Muscle layer of colon (tissue), 2 donors: ENCODE measurements around the gene POU2F3.

Experiments
- H3K27ac ChIP-seq: one replicate; pipeline ENCODE4 v1.7.0; 2013; ENCODE audit warnings: low read depth, mild to moderate bottlenecking, low read length, moderate library complexity
- H3K27me3 ChIP-seq, 2 donors: one replicate each; pipeline ENCODE4 v1.7.0; 2013; ENCODE audit warnings: low read length in 2 of 2, mild to moderate bottlenecking in 2 of 2; ENCODE audit not compliant: insufficient read depth in 2 of 2, control insufficient read depth in 1 of 2
- H3K36me3 ChIP-seq: one replicate; pipeline ENCODE4 v1.7.0; 2013; ENCODE audit warnings: mild to moderate bottlenecking, low read length; ENCODE audit not compliant: insufficient read depth
- H3K4me1 ChIP-seq: one replicate; pipeline ENCODE4 v1.7.0; 2013; ENCODE audit warnings: mild to moderate bottlenecking, low read length; ENCODE audit not compliant: insufficient read depth
- H3K4me3 ChIP-seq, 2 donors: one replicate each; pipeline ENCODE4 v1.7.0; 2013; ENCODE audit warnings: low read length in 2 of 2, low read depth in 1 of 2, mild to moderate bottlenecking in 1 of 2, moderate library complexity in 1 of 2
- H3K9ac ChIP-seq: one replicate; pipeline ENCODE4 v1.7.0; 2013; ENCODE audit warnings: low read length
- H3K9me3 ChIP-seq: one replicate; pipeline ENCODE4 v1.7.0; 2013; ENCODE audit warnings: mild to moderate bottlenecking, low read length
- donor health status: abdominal sarcoma.
- donor health status: Adenocarcinoma of cecum.

The POU2F3 gene

GRCh38 chr11:120338107-120338933 is 98.4 kb downstream of the POU2F3 start:
- H3K9ac ChIP-seq = peak overlapping the region; percentile 94
- H3K36me3 ChIP-seq = no peaks in the 10 kb centered on the region
- peak overlapping the region; percentile 36 to 97 for H3K4me3 ChIP-seq
- peaks cover 28% of the 10 kb centered on the region for H3K4me1 ChIP-seq
- H3K9me3 ChIP-seq = no peaks in the 10 kb centered on the region
- no peaks in the 10 kb centered on the region for H3K27me3 ChIP-seq
- peak overlapping the region; percentile 59 for H3K27ac ChIP-seq

- peak overlapping the region in 1 of 2 donors; percentile 46 for H3K4me3 ChIP-seq
- peak overlapping the region; percentile 34 for H3K9ac ChIP-seq
- H3K36me3 ChIP-seq = no peaks in the 10 kb centered on the region
- peak overlapping the region; percentile 37 for H3K27ac ChIP-seq
- peaks cover 40% of the 10 kb centered on the region for H3K4me1 ChIP-seq
- no peaks in the 10 kb centered on the region for H3K9me3 ChIP-seq
- no peaks in the 10 kb centered on the region for H3K27me3 ChIP-seq
Observed at GRCh38 chr11:120339394-120339890, 99.5 kb downstream of the POU2F3 start.

GRCh38 chr11:120340529-120340928 is 100.6 kb downstream of the POU2F3 start:
- Histone ChIP-seq H3K36me3 (no peaks in the 10 kb centered on the region), H3K9ac (no peak overlapping the region), H3K27ac (no peak overlapping the region), H3K4me3 (no peak overlapping the region), H3K4me1 (peaks cover 49% of the 10 kb centered on the region), H3K9me3 (no peaks in the 10 kb centered on the region), H3K27me3 (no peaks in the 10 kb centered on the region)

GRCh38 chr11:120342226-120342625 is 102.3 kb downstream of the POU2F3 start:
- Histone ChIP-seq H3K9me3 (no peaks in the 10 kb centered on the region), H3K9ac (no peak overlapping the region), H3K4me3 (no peak overlapping the region), H3K27me3 (no peaks in the 10 kb centered on the region), H3K36me3 (no peaks in the 10 kb centered on the region), H3K4me1 (peaks cover 62% of the 10 kb centered on the region), H3K27ac (no peak overlapping the region)

GRCh38 chr11:120342678-120343077 is 102.7 kb downstream of the POU2F3 start:
- Histone ChIP-seq H3K27me3 (no peaks in the 10 kb centered on the region), H3K9ac (no peak overlapping the region), H3K9me3 (no peaks in the 10 kb centered on the region), H3K36me3 (no peaks in the 10 kb centered on the region), H3K27ac (no peak overlapping the region), H3K4me1 (peaks cover 67% of the 10 kb centered on the region), H3K4me3 (no peak overlapping the region)

GRCh38 chr11:120343429-120343828 is 103.5 kb downstream of the POU2F3 start:
- Histone ChIP-seq H3K4me1 (peaks cover 69% of the 10 kb centered on the region), H3K9ac (no peak overlapping the region), H3K9me3 (no peaks in the 10 kb centered on the region), H3K27me3 (no peaks in the 10 kb centered on the region), H3K27ac (no peak overlapping the region), H3K4me3 (no peak overlapping the region), H3K36me3 (no peaks in the 10 kb centered on the region)

GRCh38 chr11:120344302-120345004 is 104.5 kb downstream of the POU2F3 start:
- Histone ChIP-seq H3K4me1 (peaks cover 66% of the 10 kb centered on the region), H3K27ac (no peak overlapping the region), H3K36me3 (no peaks in the 10 kb centered on the region), H3K4me3 (no peak overlapping the region), H3K9ac (no peak overlapping the region), H3K9me3 (no peaks in the 10 kb centered on the region), H3K27me3 (no peaks in the 10 kb centered on the region)

- H3K36me3 ChIP-seq = no peaks in the 10 kb centered on the region
- no peak overlapping the region for H3K4me3 ChIP-seq
- no peak overlapping the region for H3K9ac ChIP-seq
- no peaks in the 10 kb centered on the region for H3K9me3 ChIP-seq
- H3K27ac ChIP-seq = no peak overlapping the region
- peaks cover 54% of the 10 kb centered on the region for H3K4me1 ChIP-seq
- no peaks in the 10 kb centered on the region for H3K27me3 ChIP-seq
Observed at GRCh38 chr11:120346233-120346632, 106.3 kb downstream of the POU2F3 start.

- Histone ChIP-seq H3K4me1 (peaks cover 24% of the 10 kb centered on the region), H3K27me3 (no peaks in the 10 kb centered on the region), H3K36me3 (no peaks in the 10 kb centered on the region), H3K9ac (no peak overlapping the region), H3K9me3 (no peaks in the 10 kb centered on the region), H3K27ac (no peak overlapping the region), H3K4me3 (no peak overlapping the region)
Observed at GRCh38 chr11:120350637-120351036, 110.7 kb downstream of the POU2F3 start.

GRCh38 chr11:120352405-120352804 is 112.5 kb downstream of the POU2F3 start:
- H3K36me3 ChIP-seq = no peaks in the 10 kb centered on the region

GRCh38 chr11:120354068-120354467 is 114.1 kb downstream of the POU2F3 start:
- no peaks in the 10 kb centered on the region for H3K36me3 ChIP-seq
- H3K9ac ChIP-seq = no peak overlapping the region
- H3K4me1 ChIP-seq = peaks cover 3% of the 10 kb centered on the region
- no peaks in the 10 kb centered on the region for H3K9me3 ChIP-seq
- no peak overlapping the region for H3K4me3 ChIP-seq
- no peaks in the 10 kb centered on the region for H3K27me3 ChIP-seq
- no peak overlapping the region for H3K27ac ChIP-seq

More at GRCh38 chr11:120352405-120352804, 112.5 kb downstream of the POU2F3 start:
- no peak overlapping the region for H3K4me3 ChIP-seq
- H3K9me3 ChIP-seq = no peaks in the 10 kb centered on the region
- H3K27me3 ChIP-seq = no peaks in the 10 kb centered on the region
- H3K4me1 ChIP-seq = peaks cover 9% of the 10 kb centered on the region
- no peak overlapping the region for H3K9ac ChIP-seq
- H3K27ac ChIP-seq = no peak overlapping the region
